Smooth muscle cell (in vitro differentiated cells): ENCODE results near the gene NPFFR2. TPM values are rescaled to one million over a fixed set of nuclear protein-coding genes. Genes with fewer than 3 reads are reported as not detected.

Source experiments
- DNase-seq: peaks from one replicate; lab custom pipeline; 2025; ENCODE audit not compliant: unreplicated experiment; lab: John Stamatoyannopoulos, UW
- H2AFZ ChIP-seq: fragments of 200-600 bp; sonication (generic); 2 replicates; pipeline ENCODE4 v1.6.0; 2016; ENCODE audit warnings: antibody characterized with exemption, low read depth, mild to moderate bottlenecking
- H3F3A ChIP-seq: fragments of 200-600 bp; sonication (generic); 2 replicates; pipeline ENCODE4 v1.6.0; 2017; ENCODE audit warnings: antibody characterized with exemption, low read depth
- H3K27ac ChIP-seq: fragments of 200-600 bp; sonication (generic); 2 replicates; pipeline ENCODE4 v1.5.1; 2016; ENCODE audit warnings: low read depth, mild to moderate bottlenecking
- H3K27me3 ChIP-seq: fragments of 200-600 bp; sonication (generic); 2 replicates; pipeline ENCODE4 v1.6.1; 2016; ENCODE audit warnings: low read depth, mild to moderate bottlenecking
- H3K36me3 ChIP-seq: fragments of 200-600 bp; sonication (generic); 2 replicates; pipeline ENCODE4 v1.5.1; 2016; ENCODE audit warnings: low read depth
- H3K4me1 ChIP-seq: fragments of 200-600 bp; sonication (generic); 2 replicates; pipeline ENCODE4 v1.5.1; 2016; ENCODE audit warnings: low read depth
- H3K4me2 ChIP-seq: fragments of 200-600 bp; sonication (generic); 2 replicates; pipeline ENCODE4 v1.6.0; 2016; ENCODE audit warnings: mild to moderate bottlenecking
- H3K4me3 ChIP-seq: fragments of 200-600 bp; sonication (generic); 2 replicates; pipeline ENCODE4 v1.5.1; 2016; ENCODE audit warnings: mild to moderate bottlenecking
- H3K79me2 ChIP-seq: fragments of 200-600 bp; sonication (generic); 2 replicates; pipeline ENCODE4 v1.6.0; 2016; ENCODE audit warnings: low read depth, mild to moderate bottlenecking
- H3K9ac ChIP-seq: fragments of 200-600 bp; sonication (generic); 2 replicates; pipeline ENCODE4 v1.6.0; 2016; ENCODE audit warnings: low read depth
- H3K9me3 ChIP-seq: fragments of 200-600 bp; sonication (generic); replicated peaks from 2 replicates; pipeline ENCODE4 v1.5.1; 2016; ENCODE audit warnings: low read depth
- H4K20me1 ChIP-seq: fragments of 200-600 bp; sonication (generic); 2 replicates; pipeline ENCODE4 v1.6.0; 2016; ENCODE audit warnings: low read depth
- WGBS: methylation state at CpG from one replicate; pipeline ENCODE4 v1.1.7; 2016; ENCODE audit warnings: low lambda C conversion rate; 5-methylcytosine and 5-hydroxymethylcytosine counted together
- polyA plus RNA-seq: library from polyadenylated mRNA; unstranded; fragments of >200 nt; fragmentation: Nextera tagmentation; extraction: Ambion mirVana; gene quantifications from 2 replicates; pipeline ENCODE4 v1.2.1, GENCODE V29; 2016
- total RNA-seq: library from RNA; depleted of rRNA; stranded (reverse); fragments of >200 nt; gene quantifications from 2 replicates; pipeline ENCODE4 v1.2.3, GENCODE V29; 2014
- TF ChIP-seq, protein P1 (sequence below): fragments of 200-600 bp; sonication (generic); IDR thresholded peaks from 2 replicates; pipeline ENCODE4 v1.5.1; 2017; ENCODE audit warnings: borderline replicate concordance, mild to moderate bottlenecking, antibody characterized with exemption; ENCODE audit not compliant: insufficient read depth, poor library complexity, severe bottlenecking

Gene NPFFR2
- total and polyA plus RNA-seq, 2 experiments from 2014 or later: 0.34 TPM; not detected in 1

DNA sequence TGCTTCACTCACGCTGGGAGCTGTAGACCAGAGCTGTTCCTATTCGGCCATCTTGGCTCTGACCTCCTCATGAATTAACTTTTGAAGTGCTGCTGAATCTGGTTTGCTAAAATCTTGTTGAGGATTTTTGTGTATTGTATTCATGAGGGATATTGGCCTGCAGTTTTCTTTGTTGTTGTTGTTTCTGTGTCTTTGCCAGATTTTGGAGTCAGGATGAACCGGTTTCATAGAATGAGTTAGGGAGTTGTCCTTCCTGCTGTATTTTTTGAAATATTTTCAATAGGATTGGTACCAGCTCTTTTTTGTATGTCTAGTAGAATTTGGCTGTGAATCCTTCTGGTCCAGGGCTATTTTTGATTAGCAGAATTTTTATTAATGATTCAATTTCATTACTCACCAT lies 138.1 kb downstream of the NPFFR2 start:
- H2AFZ ChIP-seq: no peak overlapping the region
- TF ChIP-seq, protein P1, sequence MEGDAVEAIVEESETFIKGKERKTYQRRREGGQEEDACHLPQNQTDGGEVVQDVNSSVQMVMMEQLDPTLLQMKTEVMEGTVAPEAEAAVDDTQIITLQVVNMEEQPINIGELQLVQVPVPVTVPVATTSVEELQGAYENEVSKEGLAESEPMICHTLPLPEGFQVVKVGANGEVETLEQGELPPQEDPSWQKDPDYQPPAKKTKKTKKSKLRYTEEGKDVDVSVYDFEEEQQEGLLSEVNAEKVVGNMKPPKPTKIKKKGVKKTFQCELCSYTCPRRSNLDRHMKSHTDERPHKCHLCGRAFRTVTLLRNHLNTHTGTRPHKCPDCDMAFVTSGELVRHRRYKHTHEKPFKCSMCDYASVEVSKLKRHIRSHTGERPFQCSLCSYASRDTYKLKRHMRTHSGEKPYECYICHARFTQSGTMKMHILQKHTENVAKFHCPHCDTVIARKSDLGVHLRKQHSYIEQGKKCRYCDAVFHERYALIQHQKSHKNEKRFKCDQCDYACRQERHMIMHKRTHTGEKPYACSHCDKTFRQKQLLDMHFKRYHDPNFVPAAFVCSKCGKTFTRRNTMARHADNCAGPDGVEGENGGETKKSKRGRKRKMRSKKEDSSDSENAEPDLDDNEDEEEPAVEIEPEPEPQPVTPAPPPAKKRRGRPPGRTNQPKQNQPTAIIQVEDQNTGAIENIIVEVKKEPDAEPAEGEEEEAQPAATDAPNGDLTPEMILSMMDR: no peak
- no peaks in the 10 kb centered on the region for H3F3A ChIP-seq
- no peaks in the 10 kb centered on the region for H3K4me1 ChIP-seq
- H3K9ac ChIP-seq: no peak overlapping the region
- H3K4me3 ChIP-seq: no peak overlapping the region
- no peaks in the 10 kb centered on the region for H3K27me3 ChIP-seq
- no peak for DNase-seq
- no peak overlapping the region for H3K27ac ChIP-seq
- WGBS: 95% methylated on average over 3 of the region's 3 CpGs
- no peaks in the 10 kb centered on the region for H4K20me1 ChIP-seq
- H3K36me3 ChIP-seq: no peaks in the 10 kb centered on the region
- no peak overlapping the region for H3K4me2 ChIP-seq
- no peaks in the 10 kb centered on the region for H3K9me3 ChIP-seq
- H3K79me2 ChIP-seq: no peaks in the 10 kb centered on the region

GRCh38 chr4:72171761-72172160 lies 140.0 kb downstream of the NPFFR2 start:
- WGBS: 81% methylated on average over 1 of the region's 1 CpG
- H3K9ac ChIP-seq: no peak overlapping the region
- no peaks in the 10 kb centered on the region for H3K27me3 ChIP-seq
- H3K4me1 ChIP-seq: no peaks in the 10 kb centered on the region
- no peaks in the 10 kb centered on the region for H4K20me1 ChIP-seq
- DNase-seq: no peak
- no peak overlapping the region for H3K4me2 ChIP-seq
- H3K79me2 ChIP-seq: no peaks in the 10 kb centered on the region
- H3K4me3 ChIP-seq: no peak overlapping the region
- no peak overlapping the region for H2AFZ ChIP-seq
- H3K9me3 ChIP-seq: no peaks in the 10 kb centered on the region
- H3F3A ChIP-seq: no peaks in the 10 kb centered on the region
- no peaks in the 10 kb centered on the region for H3K36me3 ChIP-seq
- H3K27ac ChIP-seq: no peak overlapping the region
- TF ChIP-seq, protein P1: no peak

DNA sequence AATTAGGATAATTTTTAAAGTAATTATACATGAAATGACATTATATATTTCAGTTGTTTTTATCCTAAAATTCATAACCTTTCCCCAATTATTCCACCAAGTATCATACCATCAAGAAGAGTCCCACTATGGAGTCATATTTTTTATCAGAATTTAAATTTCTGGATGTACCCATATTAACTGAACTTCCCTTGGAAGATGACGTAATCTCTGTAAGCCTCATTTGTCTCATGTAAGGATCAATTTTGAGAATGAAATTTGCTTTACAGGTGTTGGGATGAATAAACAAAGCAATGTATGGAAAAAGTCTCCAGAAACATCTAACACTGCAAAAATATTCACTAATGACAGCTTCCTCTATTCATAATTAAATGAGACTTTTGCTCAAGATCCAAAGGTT lies 147.5 kb downstream of the NPFFR2 start:
- no peak for DNase-seq
- Histone ChIP-seq H3K27ac (no peak overlapping the region), H4K20me1 (no peaks in the 10 kb centered on the region), H3K9ac (no peak overlapping the region), H3K4me1 (no peaks in the 10 kb centered on the region), H2AFZ (no peak overlapping the region), H3K4me2 (no peak overlapping the region), H3K36me3 (no peaks in the 10 kb centered on the region), H3K27me3 (no peaks in the 10 kb centered on the region), H3K79me2 (no peaks in the 10 kb centered on the region), H3K9me3 (no peaks in the 10 kb centered on the region), H3F3A (no peaks in the 10 kb centered on the region), H3K4me3 (no peak overlapping the region)
- TF ChIP-seq, protein P1: no peak
- 97% methylated on average over 1 of the region's 1 CpG for WGBS

DNA sequence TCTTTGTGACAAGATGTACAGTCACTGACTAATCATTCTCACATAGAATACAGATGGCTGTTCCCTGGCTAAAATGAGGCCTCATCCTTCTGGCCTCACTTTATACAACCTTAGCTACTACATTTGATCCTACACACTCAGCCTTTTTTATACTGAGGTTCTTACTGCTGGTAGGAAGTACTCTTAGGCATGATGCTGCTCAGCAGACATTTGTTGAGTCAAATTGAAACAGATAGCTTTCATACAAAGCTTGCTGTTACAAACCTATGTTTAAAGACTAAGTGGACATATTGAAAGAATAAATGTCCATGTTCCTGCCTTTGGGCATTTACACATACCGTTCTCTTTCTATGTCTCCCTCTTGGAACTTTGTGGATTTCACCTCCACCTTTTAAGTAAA lies 154.9 kb downstream of the NPFFR2 start:
- DNase-seq: no peak
- no peak overlapping the region for H3K4me2 ChIP-seq
- H3K4me3 ChIP-seq: no peak overlapping the region
- no peak overlapping the region for H3K27ac ChIP-seq
- TF ChIP-seq, protein P1: no peak
- H4K20me1 ChIP-seq: no peaks in the 10 kb centered on the region
- H3K36me3 ChIP-seq: no peaks in the 10 kb centered on the region
- peaks cover 4% of the 10 kb centered on the region for H3K4me1 ChIP-seq
- no peaks in the 10 kb centered on the region for H3K9me3 ChIP-seq
- H3K79me2 ChIP-seq: no peaks in the 10 kb centered on the region
- no peak overlapping the region for H3K9ac ChIP-seq
- no peaks in the 10 kb centered on the region for H3K27me3 ChIP-seq
- WGBS: 94% methylated on average over 1 of the region's 1 CpG
- no peaks in the 10 kb centered on the region for H3F3A ChIP-seq
- no peak overlapping the region for H2AFZ ChIP-seq
